Liver (tissue), 3 donors: ENCODE measurements around the gene CBX5.

Experiments
- ATF3 ChIP-seq: IDR thresholded peaks from 2 replicates; pipeline ENCODE4 v1.6.1; 2016; ENCODE audit warnings: antibody characterized with exemption
- CTCF ChIP-seq: fragments of 150-350 bp; IDR thresholded peaks from 2 replicates; pipeline ENCODE4 v1.5.1; 2017; ENCODE audit warnings: improper control_type of control experiment, low read depth, low read length; ENCODE audit not compliant: missing input control
- JUND ChIP-seq, 2 donors: IDR thresholded peaks; 2 replicates each; pipeline ENCODE4 v1.6.1; 2016; ENCODE audit warnings: antibody characterized with exemption in 2 of 2
- MAX ChIP-seq: IDR thresholded peaks from 2 replicates; pipeline ENCODE4 v1.6.1; 2016; ENCODE audit warnings: antibody characterized with exemption
- REST ChIP-seq: IDR thresholded peaks from 2 replicates; pipeline ENCODE4 v1.6.1; 2016; ENCODE audit warnings: antibody characterized with exemption, mild to moderate bottlenecking
- TAF1 ChIP-seq: conservative IDR thresholded peaks from 2 replicates; pipeline ENCODE4 v1.6.1; 2016; ENCODE audit warnings: antibody characterized with exemption, mild to moderate bottlenecking
- donor health status: healthy.
- donor health status: healthy.

- TF ChIP-seq TAF1, result no peak
- no peak for TF ChIP-seq REST
- no peak for TF ChIP-seq CTCF
- no peak for TF ChIP-seq MAX
- no peak for TF ChIP-seq ATF3
- no peak for TF ChIP-seq JUND (IDR thresholded peaks at IDR 0.05)
These were observed 7.7 kb downstream of the CBX5 start for GRCh38 chr12:54272214-54272613.
